Fibroblast of lung (primary cell): Measurements from ENCODE around the gene CLEC17A. TPM values are rescaled to one million over a fixed set of nuclear protein-coding genes. Genes with fewer than 3 reads are reported as not detected.
"Not testable (repeated sequence)": the region's sequence is repeated elsewhere in the genome, so short reads cannot be mapped to it uniquely, and the experiment has no call there.

ENCODE experiments used
- DNase-seq, 2 donors: peaks; one replicate each; pipeline versions ENCODE4 v3.0.0 to v3.0.0-alpha.2; 2010; ENCODE audit warnings: low read depth in 2 of 2
- H2AFZ ChIP-seq: 2 replicates; pipeline ENCODE4 v1.5.1; 2012; ENCODE audit warnings: low read length, control low read depth, inconsistent platforms
- H3K27ac ChIP-seq: 2 replicates; pipeline ENCODE4 v1.5.1; 2011; ENCODE audit warnings: low read length, control low read depth; ENCODE audit not compliant: insufficient read depth
- H3K27me3 ChIP-seq: 2 replicates; pipeline ENCODE4 v1.5.1; 2011; ENCODE audit warnings: mild to moderate bottlenecking, low read length; ENCODE audit not compliant: control insufficient read depth, insufficient read depth
- H3K36me3 ChIP-seq: 2 replicates; pipeline ENCODE4 v1.5.1; 2011; ENCODE audit warnings: low read length; ENCODE audit not compliant: control insufficient read depth, insufficient read depth
- H3K4me1 ChIP-seq: 2 replicates; pipeline ENCODE4 v1.5.1; 2011; ENCODE audit warnings: low read length; ENCODE audit not compliant: control insufficient read depth, insufficient read depth; ENCODE audit errors: extremely low read depth
- H3K4me2 ChIP-seq: 2 replicates; pipeline ENCODE4 v1.5.1; 2011; ENCODE audit warnings: low read length, control low read depth; ENCODE audit not compliant: insufficient read depth; ENCODE audit errors: extremely low read depth
- H3K4me3 ChIP-seq, 4 experiments: fragments of 200-600 bp in 1 of 4; sonication (generic) in 1 of 4; replicated peaks in 1 of 4; 2 replicates each; pipeline ENCODE4 v1.5.1; 2011 to 2016; ENCODE audit warnings: low read length in 4 of 4, low read depth in 3 of 4, mild to moderate bottlenecking in 3 of 4, control low read depth in 2 of 4, inconsistent platforms in 1 of 4, mixed read lengths in 1 of 4; ENCODE audit not compliant: insufficient read depth in 1 of 4; ENCODE audit errors: control extremely low read depth in 1 of 4
- H3K79me2 ChIP-seq: 2 replicates; pipeline ENCODE4 v1.5.1; 2012; ENCODE audit warnings: mild to moderate bottlenecking, low read length, inconsistent platforms; ENCODE audit not compliant: control insufficient read depth, insufficient read depth
- H3K9ac ChIP-seq: 2 replicates; pipeline ENCODE4 v1.5.1; 2011; ENCODE audit warnings: mild to moderate bottlenecking, low read length, control low read depth; ENCODE audit not compliant: insufficient read depth
- H3K9me3 ChIP-seq: 2 replicates; pipeline ENCODE4 v1.5.1; 2012; ENCODE audit warnings: low read depth, low read length; ENCODE audit not compliant: control insufficient read depth, insufficient read depth
- H4K20me1 ChIP-seq: 2 replicates; pipeline ENCODE4 v1.5.1; 2011; ENCODE audit warnings: low read length; ENCODE audit not compliant: control insufficient read depth, insufficient read depth; ENCODE audit errors: extremely low read depth
- EZH2 ChIP-seq: IDR thresholded peaks from 2 replicates; pipeline ENCODE4 v1.5.1; 2012; ENCODE audit warnings: low read length, control low read depth, mild to moderate bottlenecking; ENCODE audit errors: missing control alignments
- polyA plus RNA-seq, 2 donors: library from polyadenylated mRNA; depleted of rRNA in 1 of 2; stranded (reverse) in 1 of 2; unstranded in 1 of 2; fragments of >200 nt; gene quantifications; 2 replicates each; pipeline ENCODE4 v1.2.1, GENCODE V29; 2011 to 2012; ENCODE audit warnings: missing spikeins in 1 of 2
- total RNA-seq: library from RNA; depleted of rRNA; stranded (reverse); fragments of >200 nt; gene quantifications from 2 replicates; pipeline ENCODE4 v1.2.1, GENCODE V29; 2014
- TF ChIP-seq, protein P1 (sequence below), 2 donors: IDR thresholded peaks in 1 of 2; conservative IDR thresholded peaks in 1 of 2; 1 replicate in 1 of 2; 2 replicates in 1 of 2; pipeline ENCODE4 v1.5.1; 2011 to 2012; ENCODE audit warnings: low read length in 2 of 2, control low read depth in 1 of 2, inconsistent platforms in 1 of 2, low read depth in 1 of 2, mild to moderate bottlenecking in 1 of 2

CLEC17A gene
- total and polyA plus RNA-seq, 2 donors (not counting 1 experiment from before 2014, with no cell fraction given) = 0.03 to 0.17 TPM

DNA sequence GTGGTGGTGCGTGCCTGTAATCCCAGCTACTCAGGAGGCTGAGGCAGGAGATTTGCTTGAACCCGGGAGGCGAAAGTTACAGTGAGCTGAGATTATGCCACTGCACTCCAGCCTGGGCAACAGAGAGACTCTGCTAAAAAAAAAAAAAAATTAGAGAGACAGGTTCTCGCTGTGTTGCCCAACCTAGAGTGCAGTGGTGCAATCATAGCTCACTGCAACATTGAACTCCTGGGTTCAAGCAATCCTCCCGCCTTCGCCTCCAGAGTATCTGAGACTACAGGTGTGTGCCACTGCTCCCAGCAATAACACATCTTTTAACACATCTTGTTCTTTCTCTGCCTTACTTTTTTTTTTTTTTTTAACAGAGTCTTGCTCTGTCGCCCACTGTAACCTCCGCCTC, 32.7 kb downstream of the CLEC17A start:
- TF ChIP-seq, protein P1, sequence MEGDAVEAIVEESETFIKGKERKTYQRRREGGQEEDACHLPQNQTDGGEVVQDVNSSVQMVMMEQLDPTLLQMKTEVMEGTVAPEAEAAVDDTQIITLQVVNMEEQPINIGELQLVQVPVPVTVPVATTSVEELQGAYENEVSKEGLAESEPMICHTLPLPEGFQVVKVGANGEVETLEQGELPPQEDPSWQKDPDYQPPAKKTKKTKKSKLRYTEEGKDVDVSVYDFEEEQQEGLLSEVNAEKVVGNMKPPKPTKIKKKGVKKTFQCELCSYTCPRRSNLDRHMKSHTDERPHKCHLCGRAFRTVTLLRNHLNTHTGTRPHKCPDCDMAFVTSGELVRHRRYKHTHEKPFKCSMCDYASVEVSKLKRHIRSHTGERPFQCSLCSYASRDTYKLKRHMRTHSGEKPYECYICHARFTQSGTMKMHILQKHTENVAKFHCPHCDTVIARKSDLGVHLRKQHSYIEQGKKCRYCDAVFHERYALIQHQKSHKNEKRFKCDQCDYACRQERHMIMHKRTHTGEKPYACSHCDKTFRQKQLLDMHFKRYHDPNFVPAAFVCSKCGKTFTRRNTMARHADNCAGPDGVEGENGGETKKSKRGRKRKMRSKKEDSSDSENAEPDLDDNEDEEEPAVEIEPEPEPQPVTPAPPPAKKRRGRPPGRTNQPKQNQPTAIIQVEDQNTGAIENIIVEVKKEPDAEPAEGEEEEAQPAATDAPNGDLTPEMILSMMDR (conservative IDR thresholded peaks at IDR 0.05 in 1 of 2, IDR thresholded peaks at IDR 0.05 in 1 of 2; ENCODE audit: low read depth in 1 of 2, low read length in 2 of 2) = no peak
- TF ChIP-seq EZH2 = no peak

DNA sequence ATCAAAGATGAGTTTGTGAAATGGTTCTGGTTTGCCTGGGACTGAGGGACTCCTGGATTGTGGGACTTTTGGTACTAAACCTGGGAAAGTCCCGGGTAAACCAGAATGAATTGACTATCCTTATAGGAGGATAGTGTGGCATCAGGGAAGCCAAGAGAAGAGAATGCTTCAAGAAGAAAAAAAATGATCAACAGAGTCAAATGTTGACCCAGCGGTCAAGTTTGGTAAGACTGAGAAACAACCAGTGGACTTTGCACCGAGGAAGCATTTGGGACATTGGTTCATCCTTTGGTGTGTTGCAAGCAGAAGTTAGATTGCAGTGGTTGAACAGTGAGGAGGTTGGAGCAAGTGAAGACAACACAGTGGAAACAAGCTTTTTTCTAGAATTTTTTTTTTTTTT, 33.5 kb downstream of the CLEC17A start:
- H3K27me3 ChIP-seq = no peaks in the 10 kb centered on the region
- H3K4me2 ChIP-seq = no peak overlapping the region
- no peaks in the 10 kb centered on the region for H3K36me3 ChIP-seq
- H3K9me3 ChIP-seq = no peaks in the 10 kb centered on the region
- H4K20me1 ChIP-seq = no peaks in the 10 kb centered on the region
- DNase-seq = no peak
- no peak overlapping the region for H3K4me3 ChIP-seq
- H3K79me2 ChIP-seq = no peaks in the 10 kb centered on the region
- H3K27ac ChIP-seq = no peak overlapping the region
- H2AFZ ChIP-seq = no peak overlapping the region
- no peak for TF ChIP-seq EZH2
- TF ChIP-seq, protein P1 (conservative IDR thresholded peaks at IDR 0.05 in 1 of 2, IDR thresholded peaks at IDR 0.05 in 1 of 2; ENCODE audit: low read depth in 1 of 2, low read length in 2 of 2) = no peak
- no peaks in the 10 kb centered on the region for H3K4me1 ChIP-seq
- H3K9ac ChIP-seq = no peak overlapping the region

More for the DNA sequence above, 32.7 kb downstream of the CLEC17A start:
- no peaks in the 10 kb centered on the region for H3K9me3 ChIP-seq
- no peak overlapping the region for H3K4me3 ChIP-seq
- H3K27ac ChIP-seq = no peak overlapping the region
- no peaks in the 10 kb centered on the region for H3K79me2 ChIP-seq
- no peaks in the 10 kb centered on the region for H3K4me1 ChIP-seq
- H3K36me3 ChIP-seq = no peaks in the 10 kb centered on the region
- H3K4me2 ChIP-seq = no peak overlapping the region
- no peaks in the 10 kb centered on the region for H3K27me3 ChIP-seq
- H3K9ac ChIP-seq = no peak overlapping the region
- H2AFZ ChIP-seq = no peak overlapping the region
- no peaks in the 10 kb centered on the region for H4K20me1 ChIP-seq
- DNase-seq = no peak

DNA sequence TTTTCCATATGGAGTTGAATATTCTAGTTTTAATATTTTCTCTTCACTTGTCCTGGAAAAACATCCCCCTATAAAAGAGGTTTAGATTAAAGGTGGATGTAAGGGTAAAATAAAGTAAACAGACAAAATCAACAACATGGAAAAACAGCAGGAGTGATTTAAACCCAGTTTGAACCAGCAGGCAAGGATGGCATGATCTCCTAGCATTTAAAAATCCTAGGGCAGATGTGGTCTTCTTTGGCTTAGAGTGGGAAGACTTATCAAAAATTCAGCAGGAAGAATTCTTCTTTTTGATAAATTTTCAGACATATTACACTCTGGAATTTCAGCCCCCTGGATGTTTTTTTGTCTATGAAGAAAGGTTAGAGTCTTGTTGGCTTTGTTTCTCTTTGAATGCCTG, 36.5 kb downstream of the CLEC17A start:
- H4K20me1 ChIP-seq = no peaks in the 10 kb centered on the region
- H3K79me2 ChIP-seq = no peaks in the 10 kb centered on the region
- no peaks in the 10 kb centered on the region for H3K4me1 ChIP-seq
- H3K9me3 ChIP-seq = no peaks in the 10 kb centered on the region
- no peak overlapping the region for H3K4me2 ChIP-seq
- TF ChIP-seq, protein P1 (conservative IDR thresholded peaks at IDR 0.05 in 1 of 2, IDR thresholded peaks at IDR 0.05 in 1 of 2; ENCODE audit: low read depth in 1 of 2, low read length in 2 of 2) = no peak
- no peak for TF ChIP-seq EZH2
- H3K9ac ChIP-seq = no peak overlapping the region
- no peaks in the 10 kb centered on the region for H3K36me3 ChIP-seq
- H2AFZ ChIP-seq = no peak overlapping the region
- no peak overlapping the region for H3K27ac ChIP-seq
- no peak overlapping the region for H3K4me3 ChIP-seq
- DNase-seq = no peak
- no peaks in the 10 kb centered on the region for H3K27me3 ChIP-seq

DNA sequence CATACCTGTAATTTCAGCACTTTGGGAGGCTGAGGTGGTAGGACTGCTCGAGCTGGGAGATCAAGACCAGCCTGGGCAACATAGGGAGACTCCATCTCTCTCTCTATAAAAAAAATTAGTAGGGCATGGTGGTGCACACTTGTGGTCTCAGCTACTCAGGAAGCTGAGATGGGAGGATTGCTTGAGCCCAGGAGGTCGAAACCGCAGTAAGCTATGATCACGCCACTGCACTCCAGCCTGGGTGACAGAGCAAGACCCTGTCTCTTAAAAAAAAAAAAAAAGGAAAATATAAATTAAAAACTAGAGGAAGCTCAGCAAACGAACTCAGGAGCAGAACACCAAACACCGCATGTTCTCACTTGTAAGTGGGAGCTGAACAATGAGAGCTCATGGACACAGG, 41.6 kb downstream of the CLEC17A start:
- H3K4me1 ChIP-seq, H3K9ac ChIP-seq: not testable (repeated sequence)

More for the DNA sequence above, 41.6 kb downstream of the CLEC17A start:
- not testable (repeated sequence) for H3K27ac ChIP-seq, H4K20me1 ChIP-seq, H3K36me3 ChIP-seq, H3K4me2 ChIP-seq, H3K27me3 ChIP-seq, H3K9me3 ChIP-seq, H3K4me3 ChIP-seq, DNase-seq, H2AFZ ChIP-seq, H3K79me2 ChIP-seq
